Lung (tissue), 12 donors: ENCODE results near the gene PRKG1. TPM values are rescaled to one million over a fixed set of nuclear protein-coding genes. Genes with fewer than 3 reads are reported as not detected.

Source experiments
- ATAC-seq: fragments of 200-7000 bp; cut with Tn5 transposase; one replicate; pipeline ENCODE4 v1.9.1; 2020; ENCODE audit warnings: moderate number of reproducible peaks; ENCODE audit not compliant: insufficient read depth, low FRiP score
- DNase-seq, 3 donors: peaks; one replicate each; pipeline ENCODE4 v3.0.0-alpha.2; 2013 to 2017
- H3K27ac ChIP-seq, 2 donors: one replicate each; pipeline ENCODE4 v1.5.1; 2013; ENCODE audit warnings: mild to moderate bottlenecking in 2 of 2, moderate library complexity in 2 of 2, control low read depth in 1 of 2, inconsistent platforms in 1 of 2, low read depth in 1 of 2, low read length in 1 of 2
- H3K27me3 ChIP-seq, 3 donors: one replicate each; pipeline ENCODE4 v1.5.1; 2013; ENCODE audit warnings: low read length in 2 of 3; ENCODE audit not compliant: control insufficient read depth in 3 of 3, insufficient read depth in 3 of 3
- H3K36me3 ChIP-seq, 4 donors: one replicate each; pipeline ENCODE4 v1.5.1; 2013; ENCODE audit warnings: low read length in 4 of 4, mild to moderate bottlenecking in 1 of 4, moderate library complexity in 1 of 4; ENCODE audit not compliant: control insufficient read depth in 4 of 4, insufficient read depth in 4 of 4
- H3K4me1 ChIP-seq, 5 donors: one replicate each; pipeline ENCODE4 v1.5.1; 2013; ENCODE audit warnings: low read length in 5 of 5, mild to moderate bottlenecking in 2 of 5, moderate library complexity in 1 of 5; ENCODE audit not compliant: control insufficient read depth in 5 of 5, insufficient read depth in 5 of 5
- H3K4me3 ChIP-seq: one replicate; pipeline ENCODE4 v1.5.1; 2013; ENCODE audit warnings: mild to moderate bottlenecking, control low read depth, moderate library complexity
- H3K9ac ChIP-seq, 2 donors: one replicate each; pipeline ENCODE4 v1.5.1; 2013; ENCODE audit warnings: low read length in 2 of 2, control low read depth in 1 of 2; ENCODE audit not compliant: insufficient read depth in 1 of 2
- H3K9me3 ChIP-seq, 4 donors: one replicate each; pipeline ENCODE4 v1.5.1; 2013; ENCODE audit warnings: low read length in 3 of 4, mild to moderate bottlenecking in 1 of 4, moderate library complexity in 1 of 4; ENCODE audit not compliant: control insufficient read depth in 4 of 4, insufficient read depth in 3 of 4
- WGBS, 2 donors: extraction: QIAGEN DNeasy Blood & Tissue Kit; methylation state at CpG; one replicate each; pipeline ENCODE4 v1.1.7; 2013; 5-methylcytosine and 5-hydroxymethylcytosine counted together
- polyA plus RNA-seq, 2 donors: library from polyadenylated mRNA; stranded (reverse); fragments of 200-250 nt; gene quantifications; one replicate each; pipeline ENCODE4 v1.2.1, GENCODE V29; 2013
- total RNA-seq, 2 donors: library from RNA; depleted of rRNA in 1 of 2; stranded (reverse); fragments of >200 nt in 1 of 2; gene quantifications; one replicate each; pipeline ENCODE4 v1.2.1, GENCODE V29; 2014 to 2021
- TF ChIP-seq, protein P1 (sequence below): IDR thresholded peaks from 2 replicates; pipeline ENCODE4 v1.5.1; 2012; ENCODE audit warnings: mild to moderate bottlenecking; ENCODE audit errors: control extremely low read depth, extremely low read depth
- donor health status: control.
- donor health status: control.
- donor health status: Bipolar disorder and iron deficiency.
- donor health status: healthy.
- donor health status: DM: yes; HTN: yes; CAD: no.

PRKG1 gene
- total and polyA plus RNA-seq, 4 donors: 2.1 to 50.8 (median 15.1) TPM

DNA sequence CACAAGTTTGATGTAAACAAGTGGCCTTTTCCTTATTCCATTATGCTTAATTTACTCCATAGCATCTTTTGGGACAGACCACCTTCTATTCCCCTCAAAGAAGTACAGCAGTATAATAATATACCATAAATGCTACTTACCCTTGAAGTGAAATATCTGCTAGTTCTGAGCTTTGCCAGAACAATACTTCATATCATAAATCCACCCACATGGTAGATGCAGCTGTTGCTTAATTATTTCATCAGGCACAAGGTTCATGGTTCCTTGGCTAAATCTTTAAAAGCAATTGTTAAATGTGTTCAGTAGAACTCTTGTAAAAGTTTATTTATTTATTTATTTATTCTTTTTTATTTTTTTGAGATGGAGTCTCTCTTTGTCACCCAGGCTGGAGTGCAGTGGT, 592.2 kb downstream of the PRKG1 start:
- Histone ChIP-seq H3K27ac (no peak overlapping the region), H3K9ac (no peak overlapping the region), H3K4me1 (peaks cover 0 to 8% (median 0%) of the 10 kb centered on the region in 5 donors), H3K36me3 (no peaks in the 10 kb centered on the region), H3K9me3 (no peaks in the 10 kb centered on the region), H3K27me3 (no peaks in the 10 kb centered on the region), H3K4me3 (no peak overlapping the region)
- no peak for ATAC-seq
- TF ChIP-seq, protein P1, sequence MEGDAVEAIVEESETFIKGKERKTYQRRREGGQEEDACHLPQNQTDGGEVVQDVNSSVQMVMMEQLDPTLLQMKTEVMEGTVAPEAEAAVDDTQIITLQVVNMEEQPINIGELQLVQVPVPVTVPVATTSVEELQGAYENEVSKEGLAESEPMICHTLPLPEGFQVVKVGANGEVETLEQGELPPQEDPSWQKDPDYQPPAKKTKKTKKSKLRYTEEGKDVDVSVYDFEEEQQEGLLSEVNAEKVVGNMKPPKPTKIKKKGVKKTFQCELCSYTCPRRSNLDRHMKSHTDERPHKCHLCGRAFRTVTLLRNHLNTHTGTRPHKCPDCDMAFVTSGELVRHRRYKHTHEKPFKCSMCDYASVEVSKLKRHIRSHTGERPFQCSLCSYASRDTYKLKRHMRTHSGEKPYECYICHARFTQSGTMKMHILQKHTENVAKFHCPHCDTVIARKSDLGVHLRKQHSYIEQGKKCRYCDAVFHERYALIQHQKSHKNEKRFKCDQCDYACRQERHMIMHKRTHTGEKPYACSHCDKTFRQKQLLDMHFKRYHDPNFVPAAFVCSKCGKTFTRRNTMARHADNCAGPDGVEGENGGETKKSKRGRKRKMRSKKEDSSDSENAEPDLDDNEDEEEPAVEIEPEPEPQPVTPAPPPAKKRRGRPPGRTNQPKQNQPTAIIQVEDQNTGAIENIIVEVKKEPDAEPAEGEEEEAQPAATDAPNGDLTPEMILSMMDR: no peak
- no peak for DNase-seq

DNA sequence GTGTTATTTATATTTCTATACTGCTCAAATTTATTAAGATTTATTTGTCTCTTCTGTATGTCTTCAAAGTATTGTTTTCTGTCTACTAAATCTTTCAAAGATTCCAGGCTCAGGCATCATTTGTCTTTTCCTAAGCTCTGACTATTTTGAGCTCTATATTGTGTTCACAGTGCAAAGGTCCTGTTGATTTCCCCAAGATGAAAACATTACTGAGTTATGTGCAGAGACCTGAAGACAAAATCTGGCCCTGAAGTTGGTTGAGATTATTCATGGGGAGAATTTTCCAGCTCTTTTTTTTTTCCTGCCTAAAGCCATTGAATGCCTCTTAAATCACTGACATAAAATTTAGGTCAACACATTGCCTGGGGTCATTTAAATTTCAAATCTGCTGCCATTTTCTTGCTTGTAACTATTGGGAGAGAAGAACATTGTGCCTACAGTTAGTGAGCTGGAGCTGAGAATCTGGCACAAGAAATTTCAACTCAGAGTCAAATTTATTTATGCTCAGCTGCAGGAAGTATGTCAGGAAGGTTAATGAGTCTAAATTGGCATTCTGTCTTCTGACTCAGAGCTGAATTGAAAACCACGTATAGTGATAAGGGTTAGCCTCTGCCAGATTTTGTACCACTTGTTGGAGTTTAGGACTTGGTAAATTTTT, 593.5 kb downstream of the PRKG1 start:
- DNase-seq (peak in 1 of 3 donors; percentile 13), ATAC-seq (no peak)
- Histone ChIP-seq H3K36me3 (no peaks in the 10 kb centered on the region), H3K4me1 (peaks cover 0 to 8% (median 0%) of the 10 kb centered on the region in 5 donors), H3K9ac (no peak overlapping the region), H3K9me3 (no peaks in the 10 kb centered on the region), H3K27ac (peak overlapping the region in 1 of 2 donors; percentile 23), H3K4me3 (no peak overlapping the region), H3K27me3 (no peaks in the 10 kb centered on the region)
- WGBS, 2 donors: 5 to 7% methylated on average over 1 of the region's 1 CpG
- TF ChIP-seq, protein P1: no peak

DNA sequence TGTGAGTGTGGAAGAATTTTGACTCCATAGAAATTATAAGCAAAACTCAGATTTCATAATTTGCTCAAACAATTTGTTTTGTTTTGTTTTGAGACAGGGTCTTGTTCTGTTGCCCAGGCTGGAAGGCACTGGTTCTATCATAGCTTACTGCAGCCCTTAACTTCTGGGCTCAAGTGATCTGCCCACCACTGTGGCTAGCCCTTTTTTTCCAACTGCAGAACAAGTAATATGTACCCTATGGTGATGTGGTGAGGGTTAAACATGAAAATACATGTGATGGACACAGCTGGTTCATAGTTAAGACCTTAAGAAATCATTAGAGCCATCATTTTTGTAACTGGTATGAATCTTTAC, 594.0 kb downstream of the PRKG1 start:
- H3K27ac ChIP-seq: no peak overlapping the region
- ATAC-seq (no peak), DNase-seq (no peak)
- H3K4me3 ChIP-seq: no peak overlapping the region
- H3K9ac ChIP-seq: no peak overlapping the region
- TF ChIP-seq, protein P1: no peak
- peaks cover 0 to 8% (median 0%) of the 10 kb centered on the region in 5 donors for H3K4me1 ChIP-seq
- no peaks in the 10 kb centered on the region for H3K9me3 ChIP-seq
- no peaks in the 10 kb centered on the region for H3K36me3 ChIP-seq
- H3K27me3 ChIP-seq: no peaks in the 10 kb centered on the region

DNA sequence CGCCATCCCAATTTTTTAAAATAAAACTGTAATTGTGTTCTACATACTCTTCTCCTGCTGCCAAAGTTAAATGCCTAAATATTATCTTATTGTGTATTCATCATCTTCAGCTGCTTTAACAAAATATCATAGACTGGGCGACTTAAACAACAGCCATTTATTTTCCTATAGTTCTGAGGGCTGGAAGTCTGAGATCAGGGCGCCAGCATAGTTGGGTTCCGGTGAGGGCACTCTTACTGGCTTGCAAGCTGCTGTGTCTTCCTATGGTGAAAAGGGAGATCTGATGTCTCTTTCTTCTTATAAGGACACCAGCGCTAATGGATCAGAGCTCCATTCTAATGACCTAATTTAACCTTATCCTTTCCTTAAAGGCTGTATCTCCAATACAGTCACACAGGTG, 594.8 kb downstream of the PRKG1 start:
- DNase-seq (no peak), ATAC-seq (no peak)
- Histone ChIP-seq H3K9me3 (no peaks in the 10 kb centered on the region), H3K36me3 (no peaks in the 10 kb centered on the region), H3K4me3 (no peak overlapping the region), H3K4me1 (peaks cover 0 to 8% (median 0%) of the 10 kb centered on the region in 5 donors), H3K27ac (no peak overlapping the region), H3K9ac (no peak overlapping the region), H3K27me3 (no peaks in the 10 kb centered on the region)
- 96 to 97% methylated on average over 5 of the region's 5 CpGs for WGBS, 2 donors
- TF ChIP-seq, protein P1: no peak
